H1 (cell line): ENCODE results near the gene LVRN. TPM values are rescaled to one million over a fixed set of nuclear protein-coding genes. Genes with fewer than 3 reads are reported as not detected.

Experiments
- CTCF ChIA-PET: fragments of 300-600 bp; sonication (Branson Sonifier 250); formaldehyde crosslinking; loops from one replicate; lab custom pipeline; 2021; ENCODE audit not compliant: partially characterized antibody; lab: Charles Lee
- POLR2A ChIA-PET: fragments of 300-600 bp; sonication (Branson Sonifier 250); formaldehyde crosslinking; loops from one replicate; lab custom pipeline; 2021; ENCODE audit warnings: inconsistent platforms; ENCODE audit not compliant: partially characterized antibody; lab: Charles Lee
- DNase-seq, 2 experiments: peaks; one replicate each; pipeline versions ENCODE4 v3.0.0 to v3.0.0-alpha.2; 2010 to 2022; ENCODE audit warnings: low spot score in 2 of 2, low read depth in 1 of 2, mixed read lengths in 1 of 2
- FAIRE-seq: peaks from 2 replicates; lab custom pipeline; 2011; peaks lifted over from hg19 to GRCh38; lab: Jason Lieb, UNC
- H2AFZ ChIP-seq: 2 replicates; pipeline ENCODE4 v1.8.1; 2012; ENCODE audit warnings: low read length, inconsistent platforms
- H2AK5ac ChIP-seq: 2 replicates; pipeline ENCODE4 v1.6.1; 2013; ENCODE audit warnings: low read depth, low read length
- H2BK120ac ChIP-seq: replicated peaks from 2 replicates; pipeline ENCODE3; 2013; ENCODE audit warnings: low read depth, low read length, inconsistent platforms
- H2BK12ac ChIP-seq: 2 replicates; pipeline ENCODE4 v1.6.1; 2013; ENCODE audit warnings: low read depth, low read length
- H2BK15ac ChIP-seq: 2 replicates; pipeline ENCODE4 v1.6.1; 2013; ENCODE audit warnings: low read length
- H2BK20ac ChIP-seq: 2 replicates; pipeline ENCODE4 v1.6.1; 2013; ENCODE audit warnings: low read length
- H2BK5ac ChIP-seq: 2 replicates; pipeline ENCODE4 v1.6.1; 2013; ENCODE audit warnings: low read depth, low read length
- H3K14ac ChIP-seq: 2 replicates; pipeline ENCODE4 v1.6.1; 2013; ENCODE audit warnings: inconsistent platforms; ENCODE audit not compliant: insufficient read length
- H3K18ac ChIP-seq: 2 replicates; pipeline ENCODE4 v1.6.1; 2013; ENCODE audit warnings: low read length; ENCODE audit errors: extremely low read depth
- H3K23ac ChIP-seq: 2 replicates; pipeline ENCODE4 v1.6.1; 2013; ENCODE audit warnings: inconsistent platforms; ENCODE audit not compliant: insufficient read length
- H3K23me2 ChIP-seq: 2 replicates; pipeline ENCODE4 v1.6.1; 2013; ENCODE audit warnings: low read depth, low read length
- H3K27ac ChIP-seq: 2 replicates; pipeline ENCODE4 v1.6.1; 2011; ENCODE audit warnings: low read depth, low read length, inconsistent platforms
- H3K27me3 ChIP-seq, 4 experiments: replicated peaks in 1 of 4; 1 replicate in 1 of 4; 2 replicates in 3 of 4; pipeline versions ENCODE4 v1.6.1 to v1.8.1; 2011 to 2013; ENCODE audit warnings: low read length in 3 of 4, mild to moderate bottlenecking in 3 of 4, inconsistent platforms in 2 of 4, mixed read lengths in 2 of 4, moderate library complexity in 1 of 4; ENCODE audit not compliant: control insufficient read depth in 3 of 4, insufficient read depth in 3 of 4; ENCODE audit errors: extremely low read depth in 1 of 4
- H3K36me3 ChIP-seq, 4 experiments: 2 replicates each; pipeline versions ENCODE4 v1.6.1 to v1.8.1; 2011 to 2013; ENCODE audit warnings: mild to moderate bottlenecking in 4 of 4, low read length in 3 of 4, moderate library complexity in 2 of 4, control low read depth in 1 of 4, inconsistent platforms in 1 of 4; ENCODE audit not compliant: insufficient read depth in 4 of 4, control insufficient read depth in 2 of 4
- H3K4ac ChIP-seq: replicated peaks from 2 replicates; pipeline ENCODE3; 2013; ENCODE audit warnings: low read length, low read depth, mixed read lengths, inconsistent platforms; ENCODE audit not compliant: insufficient read length
- H3K4me1 ChIP-seq, 4 experiments: replicated peaks in 1 of 4; 1 replicate in 1 of 4; 2 replicates in 3 of 4; pipeline versions ENCODE4 v1.6.1 to v1.8.1; 2011 to 2013; ENCODE audit warnings: low read length in 3 of 4, inconsistent platforms in 2 of 4, mixed read lengths in 1 of 4; ENCODE audit not compliant: insufficient read depth in 4 of 4, control insufficient read depth in 3 of 4
- H3K4me2 ChIP-seq, 2 experiments: 2 replicates each; pipeline versions ENCODE4 v1.6.1 to v1.8.1; 2011 to 2013; ENCODE audit warnings: low read depth in 2 of 2, low read length in 2 of 2, control low read depth in 1 of 2, inconsistent platforms in 1 of 2, mild to moderate bottlenecking in 1 of 2; ENCODE audit not compliant: insufficient read depth in 1 of 2
- H3K4me3 ChIP-seq, 4 experiments: fragments of 200-600, 300-600 bp in 1 of 4; sonication (generic), shearing (Covaris generic), sonication (Bioruptor Twin) in 1 of 4; 2 replicates each; pipeline versions ENCODE4 v1.5.1 to v1.8.1; 2011 to 2016; ENCODE audit warnings: low read length in 4 of 4, low read depth in 3 of 4, control low read depth in 2 of 4, inconsistent platforms in 2 of 4, mild to moderate bottlenecking in 2 of 4, mixed read lengths in 1 of 4, moderate library complexity in 1 of 4; ENCODE audit not compliant: insufficient read depth in 2 of 4; ENCODE audit errors: extremely low read depth in 1 of 4
- H3K56ac ChIP-seq: replicated peaks from 2 replicates; pipeline ENCODE3; 2013; ENCODE audit warnings: low read depth, mild to moderate bottlenecking, mixed read lengths, low read length, inconsistent platforms; ENCODE audit not compliant: insufficient read length
- H3K79me1 ChIP-seq: 2 replicates; pipeline ENCODE4 v1.6.1; 2013; ENCODE audit warnings: low read depth, low read length, control low read depth
- H3K79me2 ChIP-seq, 2 experiments: 2 replicates each; pipeline versions ENCODE4 v1.6.1 to v1.8.1; 2012 to 2013; ENCODE audit warnings: low read length in 2 of 2, mild to moderate bottlenecking in 2 of 2, inconsistent platforms in 1 of 2; ENCODE audit not compliant: insufficient read depth in 2 of 2, control insufficient read depth in 1 of 2
- H3K9ac ChIP-seq, 4 experiments: replicated peaks in 1 of 4; 1 replicate in 1 of 4; 2 replicates in 3 of 4; pipeline versions ENCODE4 v1.6.1 to v1.8.1; 2011 to 2013; ENCODE audit warnings: low read depth in 3 of 4, low read length in 3 of 4, control low read depth in 2 of 4, mild to moderate bottlenecking in 2 of 4, moderate library complexity in 2 of 4, inconsistent platforms in 1 of 4; ENCODE audit errors: extremely low read depth in 1 of 4
- H3K9me3 ChIP-seq, 2 experiments: 2 replicates each; pipeline versions ENCODE4 v1.6.1 to v1.8.1; 2012 to 2013; ENCODE audit warnings: mild to moderate bottlenecking in 2 of 2, moderate library complexity in 2 of 2, control low read depth in 1 of 2, inconsistent platforms in 1 of 2, low read depth in 1 of 2, low read length in 1 of 2, mixed read lengths in 1 of 2; ENCODE audit not compliant: insufficient read depth in 2 of 2
- H4K20me1 ChIP-seq, 2 experiments: replicated peaks in 1 of 2; 2 replicates each; pipeline versions ENCODE3 to v1.8.1; 2011 to 2013; ENCODE audit warnings: inconsistent platforms in 2 of 2, low read length in 2 of 2, mild to moderate bottlenecking in 1 of 2; ENCODE audit not compliant: insufficient read depth in 2 of 2, control insufficient read depth in 1 of 2
- H4K5ac ChIP-seq: 2 replicates; pipeline ENCODE4 v1.6.1; 2013; ENCODE audit warnings: low read length, low read depth, mixed read lengths, inconsistent platforms; ENCODE audit not compliant: insufficient read length
- H4K8ac ChIP-seq: 2 replicates; pipeline ENCODE4 v1.8.0; 2013; ENCODE audit warnings: mild to moderate bottlenecking, moderate library complexity, low read length, inconsistent platforms; ENCODE audit not compliant: insufficient read depth; ENCODE audit errors: extremely low read depth
- H4K91ac ChIP-seq: replicated peaks from 2 replicates; pipeline ENCODE3; 2013; ENCODE audit warnings: low read length, mixed read lengths, inconsistent platforms; ENCODE audit not compliant: insufficient read length
- MAFK ChIP-seq: IDR thresholded peaks from 2 replicates; pipeline ENCODE4 v1.6.1; 2012; ENCODE audit warnings: low read depth, mild to moderate bottlenecking, improper control_type of control experiment, low read length
- SP2 ChIP-seq: IDR thresholded peaks from 2 replicates; pipeline ENCODE4 v1.6.1; 2012; ENCODE audit warnings: mild to moderate bottlenecking, low read length, inconsistent platforms
- polyA plus RNA-seq, 7 experiments: library from polyadenylated mRNA; depleted of rRNA in 3 of 7; stranded (reverse) in 5 of 7; unstranded in 2 of 7; fragments of >200 nt in 5 of 7; fragments of 200-250 nt in 2 of 7; gene quantifications; 1 replicate in 5 of 7; 2 replicates in 1 of 7; 4 replicates in 1 of 7; pipeline versions ENCODE4 v1.2.1 to v1.2.3, GENCODE V29; 2011 to 2013; ENCODE audit warnings: missing spikeins in 2 of 7, mixed read lengths in 2 of 7
- total RNA-seq: library from RNA; stranded (reverse); fragmentation: NEBNext Ultra II Directional; extraction: Animal tissue kit (Norgen Biotek cat#: 25700); gene quantifications from 2 replicates; pipeline ENCODE4 v1.2.1, GENCODE V29; 2021

The LVRN gene
- total and polyA plus RNA-seq, 2 of the 8 experiments (the other 6 are each of a cell fraction or from before 2014, with no cell fraction given), result 0.08 to 0.09 TPM

- no peak overlapping the region for H4K8ac ChIP-seq
- no peaks in the 10 kb centered on the region for H4K20me1 ChIP-seq
- no peaks in the 10 kb centered on the region for H3K79me2 ChIP-seq
- H3K9me3 ChIP-seq, result no peaks in the 10 kb centered on the region
- H2AFZ ChIP-seq, result no peak overlapping the region
- H3K4me1 ChIP-seq, result peaks cover 0 to 13% (median 2%) of the 10 kb centered on the region in 4 experiments; a peak in 3 of 7 replicates
- H2BK5ac ChIP-seq, result no peak overlapping the region
- no peak overlapping the region for H3K14ac ChIP-seq
- no peaks in the 10 kb centered on the region; the same call in 1 of the 2 replicates for H3K23me2 ChIP-seq
- FAIRE-seq, result no peak
- no peak overlapping the region for H3K23ac ChIP-seq
- no peak overlapping the region for H2BK12ac ChIP-seq
- H3K9ac ChIP-seq, result no peak overlapping the region
- H3K27ac ChIP-seq, result no peak overlapping the region
- H3K56ac ChIP-seq, result no peak overlapping the region
- no peak overlapping the region for H3K4ac ChIP-seq
- no peak overlapping the region for H2BK20ac ChIP-seq
- H4K5ac ChIP-seq, result peak overlapping the region; percentile 28
- H3K36me3 ChIP-seq, result no peaks in the 10 kb centered on the region
- H3K79me1 ChIP-seq, result no peaks in the 10 kb centered on the region
- H4K91ac ChIP-seq, result no peak overlapping the region
- ChIA-PET CTCF (interaction anchor here (0.7 to 3.3 kb wide), 4 partner anchors 9 to 22 kb away, joined by 3 to 15 read pairs (median 5); partner anchors contain the start of gene LVRN), POLR2A (no interaction called here)
- H3K4me2 ChIP-seq, result peak overlapping the region; percentile 35 to 54; a peak in 2 of 4 replicates
- no peak overlapping the region for H2BK15ac ChIP-seq
- no peak overlapping the region for H2BK120ac ChIP-seq
- peak overlapping the region in 1 of 4 experiments; percentile 3; a peak in 1 of 8 replicates for H3K4me3 ChIP-seq
- no peak overlapping the region for H3K18ac ChIP-seq
- no peaks in the 10 kb centered on the region for H3K27me3 ChIP-seq
- no peak overlapping the region for H2AK5ac ChIP-seq
- no peak for DNase-seq
- TF ChIP-seq MAFK (peak; percentile 79), SP2 (no peak)
These were observed 8.1 kb upstream of the LVRN start for GRCh38 chr5:115954144-115954543.
